IMR-90 (cell line): ENCODE data around the gene ELANE.

Source experiments
- POLR2A ChIP-seq: IDR thresholded peaks from 2 replicates; pipeline ENCODE4 v1.6.1; 2012; ENCODE audit warnings: mild to moderate bottlenecking, low read depth, low read length
- TF ChIP-seq, protein P1 (sequence below): conservative IDR thresholded peaks from 2 replicates; pipeline ENCODE4 v1.5.1; 2012; ENCODE audit warnings: mild to moderate bottlenecking, low read depth, low read length, improper control_type of control experiment

DNA sequence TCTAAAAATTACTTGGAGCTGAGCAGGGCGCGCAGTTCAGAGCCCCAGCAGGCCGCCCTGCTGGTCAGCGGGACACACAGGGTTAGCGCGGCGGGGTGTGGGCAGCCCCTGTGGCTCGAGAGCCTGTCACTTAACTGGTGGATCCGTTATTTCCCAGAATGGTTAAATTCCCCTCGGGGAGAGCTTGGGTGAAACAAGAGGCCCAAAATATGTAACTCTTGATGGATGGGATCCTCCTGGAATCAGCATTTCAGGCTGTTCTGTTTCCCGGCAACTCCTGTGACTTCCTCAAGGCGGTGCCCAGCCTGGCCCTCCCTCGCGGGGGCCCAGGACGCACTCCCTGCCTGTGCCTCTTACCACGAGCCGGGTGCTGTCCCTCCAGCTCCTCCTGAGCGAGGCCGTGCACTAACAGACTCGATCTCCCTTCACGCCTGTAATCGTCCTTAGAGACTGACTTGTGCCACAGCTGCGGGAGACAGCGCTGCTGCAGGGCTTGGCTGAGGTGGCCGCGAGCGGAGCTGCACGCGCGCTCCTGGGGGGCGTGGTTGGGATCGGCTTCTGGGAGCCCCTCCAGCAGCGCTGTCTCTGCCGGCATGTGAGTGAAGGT is 45.2 kb upstream of the ELANE start:
- TF ChIP-seq POLR2A, result no peak
- TF ChIP-seq, protein P1, sequence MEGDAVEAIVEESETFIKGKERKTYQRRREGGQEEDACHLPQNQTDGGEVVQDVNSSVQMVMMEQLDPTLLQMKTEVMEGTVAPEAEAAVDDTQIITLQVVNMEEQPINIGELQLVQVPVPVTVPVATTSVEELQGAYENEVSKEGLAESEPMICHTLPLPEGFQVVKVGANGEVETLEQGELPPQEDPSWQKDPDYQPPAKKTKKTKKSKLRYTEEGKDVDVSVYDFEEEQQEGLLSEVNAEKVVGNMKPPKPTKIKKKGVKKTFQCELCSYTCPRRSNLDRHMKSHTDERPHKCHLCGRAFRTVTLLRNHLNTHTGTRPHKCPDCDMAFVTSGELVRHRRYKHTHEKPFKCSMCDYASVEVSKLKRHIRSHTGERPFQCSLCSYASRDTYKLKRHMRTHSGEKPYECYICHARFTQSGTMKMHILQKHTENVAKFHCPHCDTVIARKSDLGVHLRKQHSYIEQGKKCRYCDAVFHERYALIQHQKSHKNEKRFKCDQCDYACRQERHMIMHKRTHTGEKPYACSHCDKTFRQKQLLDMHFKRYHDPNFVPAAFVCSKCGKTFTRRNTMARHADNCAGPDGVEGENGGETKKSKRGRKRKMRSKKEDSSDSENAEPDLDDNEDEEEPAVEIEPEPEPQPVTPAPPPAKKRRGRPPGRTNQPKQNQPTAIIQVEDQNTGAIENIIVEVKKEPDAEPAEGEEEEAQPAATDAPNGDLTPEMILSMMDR, result no peak
